Bronchial epithelial cell (primary cell): Measurements from ENCODE around the gene DDIAS. TPM values are rescaled to one million over a fixed set of nuclear protein-coding genes. Genes with fewer than 3 reads are reported as not detected.
"Not testable (repeated sequence)": the region's sequence is repeated elsewhere in the genome, so short reads cannot be mapped to it uniquely, and the experiment has no call there.

Experiments
- DNase-seq: peaks from one replicate; pipeline ENCODE4 v3.0.0-alpha.2; 2010; ENCODE audit warnings: low read depth
- FAIRE-seq: peaks from 2 replicates; lab custom pipeline; 2011; peaks lifted over from hg19 to GRCh38; lab: Jason Lieb, UNC
- H3K27me3 ChIP-seq: 2 replicates; pipeline ENCODE4 v1.5.1; 2011; ENCODE audit warnings: low read length; ENCODE audit not compliant: control insufficient read depth, insufficient read depth
- H3K36me3 ChIP-seq: 2 replicates; pipeline ENCODE4 v1.5.1; 2011; ENCODE audit warnings: low read length; ENCODE audit not compliant: control insufficient read depth, insufficient read depth
- H3K4me3 ChIP-seq: 2 replicates; pipeline ENCODE4 v1.5.1; 2011; ENCODE audit warnings: mild to moderate bottlenecking, low read depth, low read length, control low read depth
- total RNA-seq: library from RNA; depleted of rRNA; stranded (reverse); fragments of >200 nt; gene quantifications from 2 replicates; pipeline ENCODE4 v1.2.1, GENCODE V29; 2014
- TF ChIP-seq, protein P1 (sequence below): IDR thresholded peaks from 2 replicates; pipeline ENCODE4 v1.5.1; 2011; ENCODE audit warnings: mild to moderate bottlenecking, moderate library complexity, low read length, control low read depth, inconsistent platforms; ENCODE audit not compliant: insufficient read depth, severe bottlenecking

Gene DDIAS
- total RNA-seq, 1 donor from 2014 or later: under 0.01 TPM

- DNase-seq: no peak
- H3K27me3 ChIP-seq: no peaks in the 10 kb centered on the region
- no peak for FAIRE-seq
- no peak overlapping the region for H3K4me3 ChIP-seq
- TF ChIP-seq, protein P1, sequence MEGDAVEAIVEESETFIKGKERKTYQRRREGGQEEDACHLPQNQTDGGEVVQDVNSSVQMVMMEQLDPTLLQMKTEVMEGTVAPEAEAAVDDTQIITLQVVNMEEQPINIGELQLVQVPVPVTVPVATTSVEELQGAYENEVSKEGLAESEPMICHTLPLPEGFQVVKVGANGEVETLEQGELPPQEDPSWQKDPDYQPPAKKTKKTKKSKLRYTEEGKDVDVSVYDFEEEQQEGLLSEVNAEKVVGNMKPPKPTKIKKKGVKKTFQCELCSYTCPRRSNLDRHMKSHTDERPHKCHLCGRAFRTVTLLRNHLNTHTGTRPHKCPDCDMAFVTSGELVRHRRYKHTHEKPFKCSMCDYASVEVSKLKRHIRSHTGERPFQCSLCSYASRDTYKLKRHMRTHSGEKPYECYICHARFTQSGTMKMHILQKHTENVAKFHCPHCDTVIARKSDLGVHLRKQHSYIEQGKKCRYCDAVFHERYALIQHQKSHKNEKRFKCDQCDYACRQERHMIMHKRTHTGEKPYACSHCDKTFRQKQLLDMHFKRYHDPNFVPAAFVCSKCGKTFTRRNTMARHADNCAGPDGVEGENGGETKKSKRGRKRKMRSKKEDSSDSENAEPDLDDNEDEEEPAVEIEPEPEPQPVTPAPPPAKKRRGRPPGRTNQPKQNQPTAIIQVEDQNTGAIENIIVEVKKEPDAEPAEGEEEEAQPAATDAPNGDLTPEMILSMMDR: no peak
- no peaks in the 10 kb centered on the region for H3K36me3 ChIP-seq
Measured at GRCh38 chr11:82942376-82942775, 40.8 kb downstream of the DDIAS start.

DNA sequence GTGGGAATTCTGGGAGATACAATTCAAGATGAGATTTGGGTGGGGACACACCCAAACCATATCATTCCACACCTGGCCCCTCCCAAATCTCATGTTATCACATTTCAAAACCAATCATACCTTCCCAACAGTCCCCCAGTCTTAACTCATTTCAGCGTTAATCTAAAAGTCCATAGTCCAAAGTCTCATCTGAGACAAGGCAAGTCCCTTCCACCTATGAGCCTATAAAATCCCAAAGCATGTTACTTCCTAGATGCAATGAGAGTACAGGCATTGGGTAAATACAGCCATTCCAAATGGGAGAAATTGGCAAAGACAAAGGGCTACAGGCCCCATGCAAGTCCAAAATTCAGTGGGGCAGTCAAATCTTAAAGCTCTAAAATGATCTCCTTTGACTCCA lies 41.9 kb downstream of the DDIAS start:
- H3K36me3 ChIP-seq, DNase-seq, FAIRE-seq, H3K4me3 ChIP-seq, H3K27me3 ChIP-seq: not testable (repeated sequence)

- TF ChIP-seq, protein P1: no peak
- no peak for FAIRE-seq
Measured at GRCh38 chr11:82944198-82944597, 42.7 kb downstream of the DDIAS start.

GRCh38 chr11:82945041-82945440 lies 43.5 kb downstream of the DDIAS start:
- not testable (repeated sequence) for H3K36me3 ChIP-seq, H3K4me3 ChIP-seq, FAIRE-seq, DNase-seq, H3K27me3 ChIP-seq

More at GRCh38 chr11:82944198-82944597, 42.7 kb downstream of the DDIAS start:
- Histone ChIP-seq H3K36me3 (no peaks in the 10 kb centered on the region), H3K27me3 (no peaks in the 10 kb centered on the region), H3K4me3 (no peak overlapping the region)
- DNase-seq: no peak

DNA sequence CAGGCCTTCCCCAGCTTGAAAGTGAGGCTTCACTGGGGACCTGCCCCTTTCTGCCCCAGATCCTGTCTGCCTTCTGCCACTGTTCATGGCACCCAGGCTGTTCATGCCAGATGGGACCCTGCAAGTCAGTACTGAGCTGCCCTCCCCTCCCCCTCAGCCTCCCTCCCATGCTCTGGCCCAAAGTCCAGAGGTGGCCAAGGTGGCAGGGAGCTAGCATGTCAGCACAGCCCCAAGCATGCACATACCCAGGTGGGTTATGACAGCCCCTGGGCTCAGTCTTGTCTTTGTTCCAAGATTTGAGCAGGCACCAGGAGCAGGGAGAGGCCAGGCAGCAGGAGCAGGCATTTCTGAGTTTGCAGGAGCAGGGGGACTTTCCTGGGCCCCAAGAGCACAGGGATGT lies 44.1 kb downstream of the DDIAS start:
- FAIRE-seq (no peak), DNase-seq (no peak)
- no peaks in the 10 kb centered on the region for H3K27me3 ChIP-seq
- TF ChIP-seq, protein P1: no peak
- no peaks in the 10 kb centered on the region for H3K36me3 ChIP-seq
- no peak overlapping the region for H3K4me3 ChIP-seq

GRCh38 chr11:82949352-82949751 lies 47.8 kb downstream of the DDIAS start:
- DNase-seq (no peak), FAIRE-seq (no peak)
- Histone ChIP-seq H3K4me3 (no peak overlapping the region), H3K27me3 (no peaks in the 10 kb centered on the region), H3K36me3 (no peaks in the 10 kb centered on the region)
- TF ChIP-seq, protein P1: no peak

- H3K4me3 ChIP-seq, H3K36me3 ChIP-seq, H3K27me3 ChIP-seq, FAIRE-seq, DNase-seq: not testable (repeated sequence)
Measured at GRCh38 chr11:82950502-82950901, 49.0 kb downstream of the DDIAS start.

- not testable (repeated sequence) for H3K27me3 ChIP-seq, H3K36me3 ChIP-seq, FAIRE-seq, DNase-seq, H3K4me3 ChIP-seq
Measured at GRCh38 chr11:82955736-82956453, 54.4 kb downstream of the DDIAS start.
